Forelimb muscle (tissue), 1 donor: Measurements from ENCODE around the gene EIF2S3B. TPM values are rescaled to one million over a fixed set of nuclear protein-coding genes. Genes with fewer than 3 reads are reported as not detected.
"Not testable (repeated sequence)": the region's sequence is repeated elsewhere in the genome, so short reads cannot be mapped to it uniquely, and the experiment has no call there.

Experiments used
- DNase-seq: peaks from one replicate; pipeline ENCODE4 v3.0.0-alpha.2; 2013; ENCODE audit warnings: low read depth
- polyA plus RNA-seq: library from polyadenylated mRNA; unstranded; fragments of 120-200 nt; gene quantifications from one replicate; pipeline ENCODE4 v1.2.1, GENCODE V29; 2013; ENCODE audit not compliant: insufficient read length

Gene EIF2S3B
- polyA plus RNA-seq = 3.1 TPM

- no peak for DNase-seq
Measured at GRCh38 chr12:10505620-10506019, at the start of gene EIF2S3B. Gene EIF2S3B, plus strand, starts transcription at chr12:10505890. Its CDS starts 13 bp downstream, at chr12:10505903.

DNA sequence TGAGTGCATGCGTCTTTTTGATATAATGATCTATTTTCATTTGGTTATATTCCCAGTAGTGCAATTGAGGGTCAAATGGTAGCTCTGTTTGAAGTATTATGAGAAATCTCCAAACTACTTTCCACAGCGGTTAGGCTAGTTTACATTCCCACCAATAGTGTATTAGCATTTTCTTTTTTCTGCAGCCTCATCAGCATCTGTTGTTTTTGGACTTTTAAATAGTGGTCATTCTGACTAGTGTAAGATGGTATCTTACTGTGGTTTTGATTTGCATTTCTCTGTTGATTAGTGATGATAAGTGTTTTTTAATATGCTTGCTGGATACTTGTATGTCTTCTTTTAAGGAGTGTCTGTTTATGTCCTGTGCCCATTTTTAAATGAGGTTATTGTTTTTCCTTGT is 48.8 kb upstream of the EIF2S3B start:
- DNase-seq = no peak

GRCh38 chr12:10457760-10458159 is 47.9 kb upstream of the EIF2S3B start:
- no peak for DNase-seq

- no peak for DNase-seq
Measured at GRCh38 chr12:10466311-10466710, 39.4 kb upstream of the EIF2S3B start.

GRCh38 chr12:10469701-10470100 is 36.0 kb upstream of the EIF2S3B start:
- no peak for DNase-seq

DNA sequence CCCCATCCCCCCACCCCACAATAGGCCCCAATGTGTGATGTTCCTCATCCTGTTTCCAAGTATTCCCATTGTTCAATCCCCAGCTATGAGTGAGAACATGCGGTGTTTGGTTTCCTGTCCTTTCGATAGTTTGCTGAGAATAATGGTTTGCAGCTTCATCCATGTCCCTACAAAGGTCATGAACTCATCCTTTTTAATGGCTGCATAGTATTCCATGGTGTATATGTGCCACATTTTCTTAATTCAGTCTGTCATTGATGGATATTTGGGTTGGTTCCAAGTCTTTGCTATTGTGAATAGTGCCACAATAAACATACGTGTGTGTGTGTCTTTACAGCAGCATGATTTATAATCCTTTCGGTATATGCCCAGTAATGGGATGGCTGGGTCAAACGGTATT is 32.9 kb upstream of the EIF2S3B start:
- not testable (repeated sequence) for DNase-seq

- DNase-seq = not testable (repeated sequence)
Measured at GRCh38 chr12:10481901-10482300, 23.8 kb upstream of the EIF2S3B start.

- DNase-seq = not testable (repeated sequence)
Measured at GRCh38 chr12:10487328-10487727, 18.4 kb upstream of the EIF2S3B start.

GRCh38 chr12:10491766-10492165 is 13.9 kb upstream of the EIF2S3B start:
- no peak for DNase-seq

- DNase-seq = no peak
Measured at GRCh38 chr12:10497602-10498001, 8.1 kb upstream of the EIF2S3B start.

- no peak for DNase-seq
Measured at GRCh38 chr12:10498042-10498441, 7.6 kb upstream of the EIF2S3B start.

GRCh38 chr12:10501030-10501429 is 4.7 kb upstream of the EIF2S3B start:
- DNase-seq = no peak

- DNase-seq = no peak
Measured at GRCh38 chr12:10503460-10503859, 2.2 kb upstream of the EIF2S3B start.

GRCh38 chr12:10511756-10512355 is 6.2 kb downstream of the EIF2S3B start:
- DNase-seq = no peak

GRCh38 chr12:10512798-10513197 is 7.1 kb downstream of the EIF2S3B start:
- DNase-seq = no peak

- DNase-seq = no peak
Measured at GRCh38 chr12:10521555-10521954, 15.9 kb downstream of the EIF2S3B start.

DNA sequence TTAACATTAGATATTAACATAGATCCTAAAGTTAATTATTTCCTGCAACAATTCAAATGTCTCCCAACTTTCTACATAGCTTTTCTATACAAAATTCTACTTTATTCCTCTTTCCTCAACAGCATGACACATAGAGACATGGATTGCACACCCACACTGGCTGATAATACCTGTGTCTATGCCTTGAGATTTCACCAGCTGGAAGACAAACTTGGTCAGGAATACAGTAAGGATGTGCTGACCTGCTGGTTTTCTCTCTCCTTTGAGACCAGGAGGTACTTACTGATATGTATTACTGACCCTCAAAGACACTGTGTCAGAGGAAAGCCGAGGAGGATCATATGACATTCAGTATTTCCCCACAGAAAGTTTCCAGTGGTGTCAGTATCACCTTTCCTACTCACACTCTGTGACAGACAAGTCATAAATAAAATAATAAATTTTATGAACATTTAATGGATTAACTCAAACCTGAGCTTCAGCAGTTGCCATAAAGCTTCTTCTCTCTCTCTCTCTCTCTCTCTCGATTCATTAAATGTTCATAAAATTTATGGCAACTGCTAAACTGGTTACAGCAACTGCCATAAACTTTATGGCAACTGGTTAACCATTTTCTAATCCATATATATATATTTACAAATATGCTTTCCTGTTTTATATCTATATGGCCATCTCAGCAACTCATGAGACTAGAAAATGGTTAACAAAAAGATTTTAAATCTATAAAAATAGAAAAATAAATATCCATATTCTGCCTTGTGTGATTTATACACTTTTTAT is 22.7 kb downstream of the EIF2S3B start:
- no peak for DNase-seq

DNA sequence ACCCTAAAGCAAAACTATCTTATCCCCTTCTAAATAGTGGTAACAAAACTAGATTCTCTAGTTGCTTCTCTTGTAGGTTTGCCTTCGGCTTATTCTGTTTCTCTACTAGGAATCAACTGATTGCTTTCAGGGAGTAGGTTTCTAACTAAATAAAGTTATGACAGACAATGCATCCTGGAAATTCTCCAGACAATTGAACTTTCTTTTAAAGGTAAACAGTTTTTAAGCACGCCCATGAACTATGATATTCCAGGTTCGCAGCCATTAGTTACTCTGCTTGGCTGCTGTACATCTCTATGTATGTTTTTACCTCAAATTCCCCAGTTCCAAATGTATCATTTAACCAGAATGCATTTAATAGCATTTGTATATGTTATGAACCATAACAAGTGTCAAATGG is 23.9 kb downstream of the EIF2S3B start:
- no peak for DNase-seq

GRCh38 chr12:10537721-10538120 is 32.0 kb downstream of the EIF2S3B start:
- no peak for DNase-seq

DNA sequence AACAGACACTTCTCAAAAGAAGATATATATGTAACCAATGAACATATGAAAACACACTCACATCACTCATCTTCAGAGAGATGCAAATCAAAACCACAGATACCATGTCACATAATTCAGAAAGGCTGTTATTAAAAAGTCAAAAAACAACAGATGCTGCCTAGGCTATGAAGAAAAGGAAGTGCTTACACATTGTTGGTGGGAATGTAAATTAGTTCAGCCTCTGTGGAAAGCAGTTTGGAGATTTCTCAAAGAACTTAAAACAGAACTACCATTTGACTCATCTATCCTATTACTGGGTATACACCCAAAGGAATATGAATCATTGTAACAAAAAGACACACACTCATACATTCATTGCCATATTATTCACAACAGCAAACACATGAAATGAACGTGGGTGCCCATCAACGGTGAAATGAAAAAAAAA is 35.1 kb downstream of the EIF2S3B start:
- no peak for DNase-seq

DNA sequence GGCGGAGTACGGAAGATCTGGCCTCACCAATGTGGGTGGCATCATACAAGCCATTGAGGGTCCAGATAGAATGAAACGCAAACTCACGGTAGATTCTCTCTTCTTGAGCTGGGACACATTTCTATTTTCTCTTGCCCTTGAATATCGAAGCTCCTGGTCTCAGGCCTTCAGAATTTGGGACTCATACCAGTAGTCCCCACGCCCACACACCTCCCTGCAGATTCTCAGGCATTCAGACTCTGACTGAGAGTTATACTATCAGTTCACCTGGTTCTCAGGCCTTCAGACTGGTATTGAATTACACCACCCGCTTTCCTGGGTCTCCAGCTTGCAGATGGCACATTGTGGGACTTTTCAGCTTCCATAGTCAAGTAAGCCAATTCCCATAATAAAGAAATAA is 37.8 kb downstream of the EIF2S3B start:
- DNase-seq = no peak

- no peak for DNase-seq
Measured at GRCh38 chr12:10551375-10551774, 45.7 kb downstream of the EIF2S3B start.

DNA sequence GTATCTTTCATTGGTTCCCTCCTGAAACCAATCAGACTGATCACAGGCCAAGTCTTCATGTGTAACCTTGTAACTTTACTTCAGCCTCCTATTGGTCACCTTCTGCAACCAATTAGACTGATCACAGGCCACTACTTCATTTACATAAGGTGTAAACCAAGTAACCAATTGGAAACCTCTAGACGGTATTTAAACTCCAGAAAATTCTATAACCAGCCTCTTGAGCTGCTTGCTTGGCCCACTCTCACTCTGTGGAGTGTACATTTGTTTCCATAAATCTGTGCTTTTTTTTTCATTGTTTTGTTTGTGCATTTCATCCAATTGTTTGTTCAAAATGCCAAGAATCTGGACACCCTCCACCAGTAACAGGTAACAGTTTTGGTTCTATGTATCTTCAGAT is 47.5 kb downstream of the EIF2S3B start:
- DNase-seq = no peak
